GM19328 (cell line): ENCODE data around the gene FOXF2.
"Not testable (repeated sequence)": the region's sequence is repeated elsewhere in the genome, so short reads cannot be mapped to it uniquely, and the experiment has no call there.

ENCODE experiments used
- ATAC-seq: cut with Tn5 transposase; IDR thresholded peaks from one replicate; pipeline ENCODE4 v1.9.1; 2021; ENCODE audit warnings: mild to moderate bottlenecking, moderate library complexity; ENCODE audit not compliant: unreplicated experiment

Gene FOXF2

GRCh38 chr6:1389369-1390132 lies at the start of gene FOXF2:
Gene FOXF2, plus strand, starts transcription at chr6:1389576. Its CDS starts 372 bp downstream, at chr6:1389948.
- ATAC-seq, result no peak

GRCh38 chr6:1346101-1346500 lies 43.3 kb upstream of the FOXF2 start:
- ATAC-seq, result no peak

DNA sequence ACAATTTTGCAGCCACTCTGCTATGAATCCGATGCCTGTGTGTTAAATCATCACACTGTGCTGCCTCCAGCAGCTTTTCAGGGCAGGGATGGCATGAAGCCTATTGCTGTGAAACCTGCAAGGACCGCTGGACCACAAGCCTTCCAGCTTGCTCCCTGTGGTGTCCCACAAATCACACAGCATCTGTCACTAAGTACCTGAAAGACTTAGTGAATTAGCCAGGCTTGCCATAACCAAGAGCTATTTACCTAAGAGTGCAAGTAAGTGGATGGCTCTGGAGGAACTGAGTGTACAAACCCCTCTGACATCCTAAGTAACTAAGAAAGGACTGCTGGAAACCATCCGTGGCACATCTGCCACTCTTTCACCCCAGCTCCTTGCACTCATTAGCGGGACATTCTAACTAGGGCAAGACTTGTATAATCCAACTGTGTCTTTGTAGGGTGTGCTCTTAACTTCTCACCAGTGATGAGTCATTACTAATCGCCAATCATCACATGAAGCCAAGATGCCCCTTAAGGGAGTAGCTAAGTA lies 42.8 kb upstream of the FOXF2 start:
- ATAC-seq, result no peak

DNA sequence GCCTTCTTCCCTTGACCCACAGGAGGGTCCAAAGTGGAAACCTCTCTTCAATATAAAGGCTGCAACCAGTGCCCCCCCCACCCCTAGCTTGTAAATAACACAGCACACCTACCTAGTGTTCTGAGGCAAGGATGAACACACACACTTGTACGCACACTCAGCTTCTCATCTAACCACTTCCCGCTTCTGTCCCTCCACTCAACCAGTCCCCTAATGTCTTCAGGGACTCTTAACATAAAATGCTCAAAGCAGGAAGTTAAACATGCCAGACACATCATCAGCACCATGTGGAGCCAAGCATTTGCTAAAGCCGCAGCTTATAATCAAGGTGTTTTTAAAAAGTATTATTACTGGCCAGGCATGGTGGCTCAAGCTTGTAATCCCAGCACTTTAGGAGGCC lies 42.2 kb upstream of the FOXF2 start:
- no peak for ATAC-seq

DNA sequence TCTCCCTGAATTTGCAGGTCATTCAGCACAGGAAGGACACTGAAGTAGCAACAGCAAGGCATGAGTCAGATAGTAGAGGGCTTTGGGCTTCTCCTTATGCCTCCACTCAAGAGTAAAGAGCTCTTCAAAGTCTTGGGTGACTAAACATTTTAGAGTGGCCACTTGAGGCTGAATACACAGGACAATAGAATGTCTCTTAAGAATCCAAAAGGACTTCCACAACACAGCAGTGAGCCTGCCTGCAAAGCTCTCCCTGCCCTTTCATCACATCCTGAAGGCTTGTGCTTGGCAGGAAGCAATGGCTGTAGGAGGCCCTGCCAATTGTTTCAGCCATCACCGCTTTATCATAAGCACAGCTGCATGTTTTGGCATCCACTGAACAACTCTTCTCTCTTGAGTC lies 40.7 kb upstream of the FOXF2 start:
- ATAC-seq, result no peak

- ATAC-seq, result no peak
Observed at GRCh38 chr6:1349655-1350054, 39.7 kb upstream of the FOXF2 start.

- no peak for ATAC-seq
Observed at GRCh38 chr6:1351381-1352008, 37.9 kb upstream of the FOXF2 start.

GRCh38 chr6:1355068-1355467 lies 34.3 kb upstream of the FOXF2 start:
- not testable (repeated sequence) for ATAC-seq

DNA sequence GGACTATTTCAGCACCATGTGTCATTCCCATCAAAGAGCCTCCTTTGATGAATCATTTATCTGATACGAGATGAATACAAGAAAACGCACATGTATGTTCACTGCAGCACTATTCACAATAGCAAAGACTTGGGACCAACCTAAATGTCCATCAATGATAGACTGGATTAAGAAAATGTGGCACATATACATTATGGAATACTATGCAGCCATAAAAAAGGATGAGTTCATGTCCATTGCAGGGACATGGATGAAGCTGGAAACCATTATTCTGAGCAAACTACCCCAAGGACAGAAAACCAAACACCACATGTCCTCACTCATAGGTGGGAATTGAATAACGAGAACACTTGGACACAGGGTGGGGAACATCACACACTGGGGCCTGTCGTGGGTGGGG lies 27.7 kb upstream of the FOXF2 start:
- ATAC-seq, result not testable (repeated sequence)

GRCh38 chr6:1362643-1363042 lies 26.7 kb upstream of the FOXF2 start:
- no peak for ATAC-seq

GRCh38 chr6:1363298-1363697 lies 26.1 kb upstream of the FOXF2 start:
- no peak for ATAC-seq

GRCh38 chr6:1363729-1364572 lies 25.4 kb upstream of the FOXF2 start:
- ATAC-seq, result no peak

DNA sequence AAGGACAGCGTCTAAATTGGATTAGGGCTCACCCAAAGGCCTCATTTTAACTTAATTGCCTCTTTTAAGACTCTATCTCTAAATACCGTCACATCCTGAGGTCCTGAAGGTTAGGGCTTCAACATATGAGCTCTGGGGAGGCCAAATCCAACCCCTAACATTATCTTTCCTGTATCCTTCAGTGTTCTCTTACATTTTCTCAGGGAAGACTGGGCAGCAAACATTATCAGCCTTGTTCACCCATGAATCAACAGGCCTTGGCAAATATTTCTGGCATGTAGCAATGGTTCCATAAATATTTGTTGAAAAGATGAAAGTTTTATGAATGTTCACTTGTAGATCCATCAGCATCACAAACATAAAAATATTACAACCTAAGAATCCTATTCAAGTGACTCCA lies 24.6 kb upstream of the FOXF2 start:
- no peak for ATAC-seq

- ATAC-seq, result no peak
Observed at GRCh38 chr6:1365686-1366085, 23.7 kb upstream of the FOXF2 start.

GRCh38 chr6:1367771-1368170 lies 21.6 kb upstream of the FOXF2 start:
- ATAC-seq, result no peak

GRCh38 chr6:1368940-1369339 lies 20.4 kb upstream of the FOXF2 start:
- no peak for ATAC-seq

DNA sequence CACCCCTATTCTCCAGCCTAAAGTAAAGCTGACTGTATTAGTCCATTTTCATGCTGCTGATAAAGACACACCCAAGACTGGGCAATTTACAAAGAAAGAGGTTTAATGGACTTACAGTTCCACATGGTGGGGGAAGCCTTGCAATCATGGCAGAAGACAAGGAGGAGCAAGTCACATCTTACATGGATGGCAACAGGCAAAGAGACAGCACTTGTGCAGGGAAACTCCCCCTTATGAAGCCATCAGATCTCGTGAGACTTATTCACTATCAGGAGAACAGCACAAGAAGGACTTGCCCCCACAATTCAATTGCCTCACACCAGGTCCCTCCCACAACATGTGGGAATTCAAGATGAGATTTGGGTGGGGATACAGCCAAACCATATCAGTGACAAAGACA lies 19.7 kb upstream of the FOXF2 start:
- ATAC-seq, result not testable (repeated sequence)

GRCh38 chr6:1371933-1372332 lies 17.4 kb upstream of the FOXF2 start:
- ATAC-seq, result no peak

DNA sequence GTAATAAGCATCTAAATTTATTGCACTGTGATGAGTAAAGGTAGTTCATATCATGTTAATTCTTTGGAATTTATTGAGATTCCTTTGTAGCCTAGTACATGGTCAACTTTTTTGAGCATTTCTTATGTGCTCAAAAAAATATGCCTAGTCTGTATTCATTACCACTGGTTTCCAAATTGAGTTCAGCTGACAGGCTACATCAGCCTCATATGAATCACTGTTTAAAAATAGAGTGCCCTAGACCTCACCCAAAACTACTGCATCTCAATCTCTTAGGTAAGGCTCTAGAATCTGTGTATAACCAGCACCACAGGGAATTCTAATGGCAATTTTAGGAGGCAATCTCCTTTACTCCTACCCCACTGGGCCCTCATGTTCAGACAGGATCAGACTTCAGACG lies 16.7 kb upstream of the FOXF2 start:
- ATAC-seq, result no peak

- ATAC-seq, result no peak
Observed at GRCh38 chr6:1376653-1377052, 12.7 kb upstream of the FOXF2 start.

- ATAC-seq, result no peak
Observed at GRCh38 chr6:1377526-1377925, 11.8 kb upstream of the FOXF2 start.
